Measurements from ENCODE around the gene POLD4.

- no peak for TF ChIP-seq CTCF (IDR thresholded peaks at IDR 0.05)
- no peak for TF ChIP-seq POLR2A (IDR thresholded peaks at IDR 0.05)
Observed at GRCh38 chr11:67349457-67349856, 3.9 kb downstream of the POLD4 start.

Measured in upper lobe of left lung (tissue), 4 donors.